TTC549 (cell line): ENCODE data around the gene FBXO41.
"Not testable (repeated sequence)": the region's sequence is repeated elsewhere in the genome, so short reads cannot be mapped to it uniquely, and the experiment has no call there.

Source experiments
- FAIRE-seq: peaks from 2 replicates; lab custom pipeline; 2012; peaks lifted over from hg19 to GRCh38; lab: Jason Lieb, UNC

Gene FBXO41

DNA sequence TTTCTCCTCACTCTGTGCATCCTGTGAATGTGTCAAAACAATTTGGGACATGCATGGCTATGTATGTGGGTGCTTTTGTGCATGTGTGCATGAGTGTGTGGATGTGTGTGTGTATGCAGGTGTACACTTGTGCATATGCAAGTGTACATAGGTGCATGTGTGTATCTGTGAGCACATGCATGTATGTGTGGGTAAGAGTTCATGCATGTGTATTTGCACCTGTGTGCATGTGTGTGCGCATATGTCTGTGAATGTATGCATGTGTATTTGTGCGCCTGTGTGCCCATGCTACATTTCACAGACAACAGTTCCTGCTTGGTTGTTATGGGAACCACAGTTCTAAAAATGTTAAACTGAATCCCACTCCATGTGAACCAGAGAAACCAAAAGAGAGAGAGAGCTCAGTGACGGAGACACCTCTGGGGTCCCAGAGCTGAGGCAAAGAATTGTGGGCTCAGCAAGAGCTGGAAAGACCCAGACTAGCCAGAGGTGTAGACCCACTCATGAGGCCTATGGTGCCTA, 1.9 kb upstream of the FBXO41 start:
- FAIRE-seq, result no peak

DNA sequence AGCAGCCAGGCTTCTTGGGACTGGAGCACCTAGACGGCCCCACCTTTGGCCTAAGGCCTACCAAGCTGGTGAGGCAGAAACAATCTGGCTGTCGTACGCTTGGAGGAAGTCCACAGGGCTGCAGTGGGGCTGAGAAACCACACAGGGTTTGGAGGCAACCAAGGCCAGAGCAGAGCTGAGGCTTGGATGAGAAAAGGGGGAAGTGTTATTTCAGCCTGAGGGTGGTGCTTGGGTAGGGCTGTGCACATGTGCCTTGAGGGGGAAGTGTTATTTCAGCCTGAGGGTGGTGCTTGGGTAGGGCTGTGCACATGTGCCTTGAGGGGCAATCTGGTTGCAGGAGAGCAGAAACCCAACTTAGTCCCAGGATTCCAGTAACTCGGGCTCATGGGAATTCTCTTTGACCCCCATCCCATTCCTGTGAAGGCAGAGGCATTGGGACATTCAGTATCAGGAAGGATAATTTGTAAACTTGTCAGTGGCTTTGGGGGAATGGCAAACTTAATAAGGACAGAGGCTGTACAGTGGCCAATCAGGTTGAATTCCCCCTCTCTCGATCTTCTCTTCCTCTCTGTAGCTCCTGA, 971 bp upstream of the FBXO41 start:
- no peak for FAIRE-seq

DNA sequence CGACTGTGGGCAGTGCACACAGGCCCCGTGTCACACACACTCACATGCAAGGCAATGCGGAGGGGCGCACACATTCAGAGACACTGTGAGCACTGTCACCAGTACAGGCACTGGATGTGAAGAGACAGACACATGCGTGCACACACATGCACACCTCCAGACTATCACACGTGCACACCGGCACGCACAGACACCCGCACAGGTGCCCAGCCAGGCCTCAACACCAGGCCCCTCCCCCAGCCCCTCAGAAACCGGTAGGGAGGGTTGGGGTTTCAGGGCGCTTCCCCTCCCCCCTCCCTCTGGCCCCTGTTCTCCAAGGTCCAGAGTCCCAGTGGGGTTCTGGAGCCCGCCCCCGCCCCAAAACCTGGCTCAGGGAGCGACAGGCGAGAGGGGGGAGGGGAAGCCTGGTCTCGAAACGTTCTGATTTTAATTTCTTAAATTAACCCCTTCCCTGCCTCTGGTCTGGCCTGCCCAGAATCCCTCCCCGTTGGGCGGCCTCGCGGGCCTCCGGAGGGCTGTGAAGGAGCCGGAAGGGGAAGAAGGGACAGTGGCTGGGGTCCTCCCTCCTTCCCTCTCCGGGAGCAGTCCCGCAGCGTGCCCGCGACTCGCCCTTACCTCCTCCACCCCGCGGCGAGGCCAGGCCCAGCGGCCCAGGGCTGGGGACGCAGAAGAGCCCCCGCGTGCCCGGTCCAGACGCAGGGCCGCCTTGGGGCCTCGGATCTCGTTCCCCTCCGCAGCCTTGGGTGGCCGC, 558 bp downstream of the FBXO41 start:
- FAIRE-seq, result no peak

DNA sequence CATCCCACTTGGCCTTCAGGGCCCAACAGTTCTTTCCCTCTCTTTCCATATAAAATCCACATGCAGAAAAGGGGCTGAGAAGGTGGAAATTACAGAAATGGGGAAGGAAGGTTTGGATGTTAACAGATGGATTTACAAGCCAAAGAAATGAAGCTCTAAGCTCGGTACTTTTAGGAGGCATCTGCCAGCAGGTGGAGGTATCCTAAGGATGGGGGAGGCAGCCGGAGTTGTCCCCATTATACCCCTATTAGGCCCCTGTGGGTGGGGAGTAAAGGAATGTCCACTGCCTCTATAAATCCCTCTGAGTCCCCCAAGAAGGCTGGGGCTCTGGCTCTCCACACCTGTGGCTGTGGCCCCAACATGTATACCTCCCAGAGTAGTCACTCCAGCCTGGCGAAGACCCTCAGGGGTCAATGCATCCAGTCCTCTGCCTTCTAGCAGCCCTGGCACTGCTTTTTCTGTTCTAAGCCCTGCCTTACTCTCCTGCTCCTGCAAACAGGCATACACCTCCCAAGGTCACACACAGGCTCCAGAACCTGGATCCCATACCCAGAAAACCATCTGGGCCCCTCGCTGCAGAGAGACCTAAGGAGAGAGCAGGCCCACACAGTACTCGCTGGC, 1.2 kb downstream of the FBXO41 start:
- FAIRE-seq, result no peak

DNA sequence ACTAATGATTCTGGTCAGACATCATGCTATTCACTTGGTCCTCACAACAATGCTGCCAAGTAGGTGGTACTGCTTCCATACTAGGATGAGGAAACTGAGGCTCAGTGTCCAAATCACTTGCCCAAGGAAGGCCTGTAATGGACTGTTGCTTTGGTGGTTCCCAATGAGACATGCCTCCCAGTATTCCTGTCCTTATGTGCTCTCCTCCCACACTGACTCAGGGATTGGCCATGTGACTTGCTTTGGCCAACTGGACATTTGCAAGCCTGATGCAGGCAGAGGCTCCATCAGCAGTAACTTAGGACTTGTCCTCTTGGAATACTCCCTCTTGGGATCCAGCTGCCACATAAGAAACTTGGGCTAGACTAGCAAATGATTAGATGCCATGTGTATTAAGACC, 3.0 kb downstream of the FBXO41 start:
- no peak for FAIRE-seq

DNA sequence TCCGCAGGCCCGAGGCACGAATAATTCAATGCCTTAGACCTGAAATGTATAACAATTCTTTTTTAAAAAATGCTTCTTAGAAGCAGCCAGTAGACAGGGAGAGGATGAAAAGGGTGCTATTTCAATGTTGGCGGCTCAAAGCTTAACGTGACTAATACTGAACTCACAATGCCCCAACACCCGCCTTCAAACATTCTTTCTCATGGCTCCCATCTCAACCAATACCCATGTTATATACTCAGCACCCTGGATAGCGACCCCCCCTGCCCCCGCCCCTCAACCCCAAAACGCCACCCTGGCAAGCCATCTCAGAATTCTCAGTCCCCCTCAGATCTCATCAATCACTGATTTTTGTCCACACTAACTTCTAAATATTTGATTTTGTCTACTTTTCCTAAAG, 4.4 kb downstream of the FBXO41 start:
- no peak for FAIRE-seq

DNA sequence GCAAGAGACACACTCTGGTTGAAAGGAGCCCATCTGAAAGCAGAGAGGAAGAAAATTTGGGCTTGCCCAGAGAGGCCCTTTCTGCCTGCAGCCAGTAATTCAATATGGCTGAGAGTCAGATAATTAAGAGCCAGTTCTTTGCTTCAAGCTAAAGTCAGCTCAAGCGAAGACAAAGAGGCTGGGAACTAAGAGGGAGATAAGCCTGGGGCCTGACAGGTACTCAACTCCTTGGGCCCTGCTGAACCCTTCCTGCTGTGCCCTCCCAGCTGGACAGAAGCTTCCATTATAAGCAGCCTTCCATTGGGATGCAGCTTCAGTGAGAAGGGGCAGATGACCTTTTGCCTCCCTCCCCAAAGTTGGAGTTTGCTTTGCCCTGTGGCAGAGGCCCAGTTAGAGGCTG, 12.0 kb downstream of the FBXO41 start:
- FAIRE-seq, result no peak

DNA sequence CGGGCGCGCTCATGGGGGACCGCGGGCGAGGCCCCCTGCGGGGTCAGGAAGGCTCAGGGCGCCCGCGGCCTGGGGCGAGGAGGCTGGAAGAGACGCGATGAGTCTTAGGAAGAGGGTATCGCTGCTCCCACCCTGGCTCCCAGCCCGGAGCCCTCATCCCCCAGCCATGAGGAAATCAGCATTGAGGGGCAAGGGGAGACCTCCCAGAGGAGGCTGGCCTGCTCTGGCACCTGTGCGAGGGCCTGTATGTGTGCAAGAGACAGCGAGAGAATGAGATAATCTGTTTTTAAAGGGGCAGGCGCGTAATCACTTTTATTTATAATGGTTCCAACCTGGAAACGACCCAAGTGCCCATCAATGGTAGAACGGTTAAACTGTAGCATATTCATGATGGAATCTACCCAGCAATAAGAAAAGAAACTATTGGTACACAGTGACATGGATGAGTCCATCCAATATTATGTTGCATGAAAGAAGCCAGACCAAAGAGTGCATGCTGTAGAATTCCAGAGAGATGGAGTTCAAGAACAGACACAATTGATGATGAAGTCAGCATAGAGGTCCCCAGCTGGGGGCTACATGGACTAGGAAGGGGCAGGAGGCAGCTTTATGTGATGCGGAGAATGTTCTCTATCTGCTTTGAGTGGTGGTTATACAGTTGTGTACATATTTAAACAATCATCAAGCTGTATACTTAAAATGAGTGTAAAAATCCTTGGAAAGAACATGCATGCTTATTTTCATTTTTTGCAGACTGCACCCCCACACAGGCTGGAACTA, 14.4 kb downstream of the FBXO41 start:
- no peak for FAIRE-seq

DNA sequence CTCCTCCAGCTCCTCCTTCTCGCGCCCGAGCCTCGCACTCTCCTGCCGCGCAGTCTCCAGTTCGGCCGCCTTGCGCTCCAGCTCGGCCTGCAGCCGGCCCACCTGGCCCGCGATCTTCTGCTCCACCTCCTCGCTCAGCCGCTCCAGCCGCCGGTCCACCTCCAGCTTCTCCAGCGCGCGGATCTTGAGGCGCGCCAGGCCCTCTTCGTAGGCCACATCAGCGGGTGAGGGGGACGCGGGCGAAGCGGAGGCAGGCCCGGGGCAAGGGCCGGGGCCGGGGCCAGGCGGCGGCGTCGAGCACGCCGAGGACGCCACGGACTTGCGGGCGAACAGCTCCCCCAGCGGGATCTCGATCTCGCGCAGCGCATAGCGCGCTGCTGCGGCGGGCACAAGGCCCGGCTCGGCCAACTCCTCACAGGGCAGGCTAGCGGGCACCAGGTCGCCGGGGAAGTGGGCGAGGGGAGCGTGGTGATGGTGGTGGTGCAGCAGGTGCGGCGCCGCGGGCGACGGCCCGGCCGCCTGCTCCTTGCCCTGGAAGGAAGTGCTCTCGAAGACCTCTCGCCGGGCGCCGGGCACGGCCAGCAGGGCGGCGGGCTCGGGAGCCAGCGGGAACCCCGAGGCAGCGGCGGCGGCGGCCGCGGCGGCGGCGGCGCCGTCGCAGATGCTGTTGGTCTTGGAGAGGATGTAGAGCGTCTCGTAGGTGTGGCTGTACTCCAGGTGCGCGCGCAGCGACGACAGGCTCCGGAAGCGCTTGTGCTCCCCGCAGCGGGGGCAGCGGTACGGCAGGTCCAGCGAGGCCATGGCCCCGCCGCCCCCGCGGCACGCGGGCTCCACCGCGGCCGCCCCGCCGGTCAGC, 15.2 kb downstream of the FBXO41 start:
- no peak for FAIRE-seq

DNA sequence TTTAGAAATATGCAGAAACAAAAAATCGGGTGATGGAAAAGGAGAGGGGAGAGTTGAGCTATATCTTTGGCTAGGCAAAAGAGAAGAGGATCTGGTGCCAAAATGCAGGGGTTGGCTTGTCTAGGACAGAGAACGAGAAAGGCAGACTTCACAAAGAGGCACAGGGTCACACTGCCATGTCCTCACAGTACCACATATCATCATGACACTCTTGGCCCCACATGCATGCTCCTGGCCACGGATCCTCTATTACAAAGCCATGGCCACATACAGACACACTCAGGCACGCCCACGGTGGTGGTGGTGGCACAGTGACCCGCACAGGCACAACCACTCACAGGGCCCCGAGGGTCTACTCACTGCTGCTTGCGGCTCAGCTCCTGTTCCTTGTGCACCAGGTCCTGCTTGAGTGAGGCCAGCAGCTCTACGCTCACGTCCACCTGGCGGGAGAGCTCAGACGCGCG, 15.9 kb downstream of the FBXO41 start:
- FAIRE-seq, result no peak

DNA sequence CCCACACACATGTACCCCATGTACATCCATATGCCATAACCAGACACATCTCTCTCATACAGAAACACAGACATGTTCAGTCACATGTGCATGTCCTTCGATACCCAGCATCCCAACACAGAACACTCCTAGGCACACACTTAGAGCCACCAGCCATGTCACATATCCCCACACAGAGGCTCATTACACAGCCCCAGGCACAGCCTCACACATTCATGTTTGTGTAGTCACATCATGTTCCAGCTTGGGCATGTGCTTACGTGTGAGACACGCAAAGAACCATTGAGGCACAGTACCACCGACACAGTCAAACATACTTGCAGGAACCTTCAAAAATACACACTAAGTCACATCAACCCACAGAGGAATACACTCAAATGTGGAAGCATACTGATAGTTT, 17.3 kb downstream of the FBXO41 start:
- no peak for FAIRE-seq

DNA sequence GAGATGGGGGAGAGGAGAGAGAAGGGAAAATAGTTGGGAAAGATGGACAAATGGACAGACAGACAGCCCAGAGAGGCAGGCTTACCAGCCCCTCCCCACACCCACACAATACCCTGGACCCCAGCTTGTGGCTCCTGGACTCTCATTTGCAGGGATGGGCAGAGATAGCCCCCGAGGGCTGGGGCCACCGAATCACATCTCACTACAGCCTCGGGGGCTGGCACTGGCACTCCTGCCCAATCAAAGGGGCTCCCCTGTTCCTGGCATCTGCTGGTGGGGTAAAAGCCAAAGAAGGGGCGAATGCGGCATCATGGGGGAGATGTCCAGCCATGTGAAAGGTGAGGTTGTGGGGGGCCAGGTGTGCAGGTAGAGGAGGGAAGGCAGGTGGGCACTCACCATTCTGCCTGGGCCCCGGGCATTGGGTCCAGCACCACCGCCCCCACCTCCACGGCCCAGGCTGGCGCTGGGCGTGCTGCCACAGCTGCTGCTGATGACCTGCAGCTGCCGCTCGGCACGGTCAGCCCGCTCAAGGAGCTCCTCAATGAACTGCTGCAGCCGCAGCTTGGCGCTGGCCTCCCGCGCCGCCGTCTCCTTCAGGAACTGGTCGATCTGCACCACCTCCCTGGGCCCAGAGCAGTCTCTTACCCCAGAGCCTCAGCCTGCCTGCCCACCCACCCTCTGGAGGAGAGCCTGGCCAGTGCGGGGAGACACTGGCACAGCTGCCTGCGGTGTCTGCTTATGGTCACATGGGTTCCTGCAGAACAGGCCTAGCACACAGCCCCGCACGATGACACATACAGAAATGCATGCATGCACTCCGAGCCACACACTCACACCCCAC, 18.0 kb downstream of the FBXO41 start:
- FAIRE-seq, result no peak

DNA sequence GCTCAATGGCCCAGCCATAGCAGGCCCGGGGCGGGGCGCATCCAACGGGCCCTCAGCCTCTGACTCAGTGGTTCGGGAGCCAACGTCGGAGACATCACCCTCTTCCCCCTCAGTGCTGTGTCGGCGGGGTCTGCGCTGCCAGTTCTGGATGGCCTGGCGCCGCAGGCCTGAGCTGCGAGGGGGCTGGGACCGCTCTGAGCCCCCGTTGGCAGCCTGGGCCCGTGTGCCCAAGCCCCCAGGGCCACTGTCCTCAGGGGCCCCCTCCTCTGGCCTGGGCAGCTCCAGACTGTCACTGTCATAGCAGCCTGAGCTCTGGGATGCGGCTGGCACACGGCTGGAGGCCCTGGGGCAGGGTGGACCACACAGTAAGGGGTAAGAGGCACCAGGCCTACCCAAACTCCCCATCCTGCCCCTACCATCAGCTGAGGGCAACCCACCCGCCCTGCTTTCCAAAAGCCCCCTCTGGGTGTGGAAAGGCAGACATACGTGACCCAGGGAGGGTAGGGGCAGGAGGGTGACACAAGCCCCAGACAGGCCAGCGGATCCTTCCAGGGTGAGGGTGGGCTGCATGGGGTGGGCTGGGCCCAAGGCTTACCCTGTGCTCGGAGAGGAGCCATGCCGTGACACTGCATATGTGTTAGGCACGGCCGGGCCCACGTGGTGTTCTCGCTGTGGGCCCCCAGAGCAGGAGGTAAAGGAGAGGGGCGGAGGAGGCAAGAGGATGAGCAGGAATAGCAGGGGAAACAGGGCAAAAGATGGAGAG, 18.8 kb downstream of the FBXO41 start:
- no peak for FAIRE-seq

DNA sequence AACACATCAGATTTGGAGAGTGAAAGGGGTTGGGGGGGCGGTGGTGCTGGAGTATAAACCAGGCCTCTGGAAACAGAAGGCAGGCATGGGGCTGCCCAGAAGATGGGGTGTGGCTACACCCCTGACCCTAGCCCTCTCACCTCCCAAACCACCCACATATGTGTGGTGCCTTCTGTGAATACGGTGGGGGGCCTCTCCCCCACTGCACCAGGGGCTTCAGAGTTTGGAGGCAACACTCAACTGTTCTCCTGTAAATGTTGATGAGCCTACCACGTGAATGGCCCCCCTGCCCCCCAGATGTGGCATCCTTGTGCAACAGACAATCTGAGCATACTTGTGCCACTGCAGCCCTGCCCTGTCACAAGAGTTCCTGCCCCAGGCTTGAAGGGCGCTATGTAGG, 19.5 kb downstream of the FBXO41 start:
- no peak for FAIRE-seq

DNA sequence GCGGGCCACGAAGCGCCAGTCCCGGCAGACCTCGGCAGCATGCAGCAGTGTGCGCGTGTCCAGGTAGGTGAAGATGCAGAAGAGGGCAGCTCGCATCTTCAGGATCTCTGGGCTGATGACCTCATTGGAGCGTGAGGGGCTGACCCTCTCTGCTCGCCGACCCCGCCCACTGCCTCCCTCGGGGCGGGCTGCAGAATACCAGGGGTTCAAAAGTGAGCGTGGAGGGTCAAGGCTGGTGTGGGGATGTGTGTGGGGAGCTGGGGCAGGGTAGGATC, 20.0 kb downstream of the FBXO41 start:
- no peak for FAIRE-seq

DNA sequence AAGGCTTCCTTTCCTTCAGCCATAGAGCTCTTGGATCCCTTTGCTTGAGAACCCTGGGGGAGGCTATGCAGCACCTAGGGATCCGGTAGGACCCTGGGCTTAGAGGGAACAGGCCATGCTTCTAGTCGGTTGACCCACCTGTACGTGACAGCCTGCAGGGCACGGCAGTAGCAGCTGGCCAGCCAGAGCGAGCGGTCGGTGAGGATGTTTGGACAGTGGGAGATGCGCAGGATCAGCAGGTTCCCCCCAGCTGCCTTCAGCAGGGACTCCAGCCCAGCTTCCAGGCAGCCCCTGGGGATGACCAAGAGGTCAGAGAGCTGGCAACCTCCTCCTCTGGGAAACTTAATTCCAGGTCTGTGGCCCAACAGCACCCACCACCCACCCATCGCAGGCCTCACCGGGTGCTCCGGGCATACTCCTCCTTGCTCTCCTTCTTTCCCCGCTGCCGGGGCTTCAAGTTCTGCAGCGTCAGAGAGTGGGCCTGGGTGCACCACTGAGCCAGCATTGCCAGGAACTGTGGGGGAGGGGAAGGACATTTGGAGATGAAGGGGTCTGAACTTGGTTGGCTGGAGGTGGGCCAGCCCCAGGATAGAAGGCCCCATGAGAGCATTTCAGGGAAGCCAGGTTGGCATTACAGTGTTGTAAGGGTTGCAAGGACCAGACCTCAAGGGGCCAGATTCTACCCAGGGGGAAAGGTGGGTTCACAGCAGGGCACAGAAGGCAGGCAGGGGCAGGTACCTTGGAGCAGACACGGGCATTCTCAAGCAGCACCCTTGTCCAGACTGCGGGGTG, 20.5 kb downstream of the FBXO41 start:
- FAIRE-seq, result no peak

DNA sequence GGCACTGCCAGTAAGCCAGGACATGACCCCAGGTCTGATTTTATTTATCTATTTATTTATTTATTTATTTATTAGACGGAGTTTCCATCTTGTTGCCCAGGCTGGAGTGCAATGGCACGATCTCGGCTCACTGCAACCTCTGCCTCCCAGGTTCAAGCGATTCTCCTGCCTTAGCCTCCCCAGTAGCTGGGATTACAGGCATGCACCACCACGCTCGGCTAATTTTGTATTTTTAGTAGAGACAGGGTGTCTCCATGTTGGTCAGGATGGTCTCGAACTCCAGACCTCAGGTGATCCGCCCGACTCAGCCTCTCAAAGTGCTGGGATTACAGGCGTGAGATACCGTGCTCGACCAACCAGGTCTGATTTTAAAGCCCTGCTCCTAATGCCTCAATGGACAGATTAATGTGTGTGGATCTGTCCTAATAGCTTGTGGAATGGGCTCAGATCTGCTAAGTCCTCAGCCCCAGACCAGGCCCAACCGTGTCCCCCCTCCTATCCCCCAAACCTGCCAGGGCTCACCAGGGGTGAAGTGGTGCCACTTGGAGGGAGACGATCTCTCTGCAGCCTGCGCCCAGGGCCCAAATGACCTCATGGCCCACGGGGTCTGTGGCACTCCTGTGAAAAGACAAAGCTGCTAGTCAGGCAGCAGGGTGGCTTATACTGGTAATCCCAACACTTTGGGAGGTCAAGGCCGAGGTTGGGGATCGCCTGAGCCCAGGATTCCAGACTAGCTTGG, 21.4 kb downstream of the FBXO41 start:
- not testable (repeated sequence) for FAIRE-seq

DNA sequence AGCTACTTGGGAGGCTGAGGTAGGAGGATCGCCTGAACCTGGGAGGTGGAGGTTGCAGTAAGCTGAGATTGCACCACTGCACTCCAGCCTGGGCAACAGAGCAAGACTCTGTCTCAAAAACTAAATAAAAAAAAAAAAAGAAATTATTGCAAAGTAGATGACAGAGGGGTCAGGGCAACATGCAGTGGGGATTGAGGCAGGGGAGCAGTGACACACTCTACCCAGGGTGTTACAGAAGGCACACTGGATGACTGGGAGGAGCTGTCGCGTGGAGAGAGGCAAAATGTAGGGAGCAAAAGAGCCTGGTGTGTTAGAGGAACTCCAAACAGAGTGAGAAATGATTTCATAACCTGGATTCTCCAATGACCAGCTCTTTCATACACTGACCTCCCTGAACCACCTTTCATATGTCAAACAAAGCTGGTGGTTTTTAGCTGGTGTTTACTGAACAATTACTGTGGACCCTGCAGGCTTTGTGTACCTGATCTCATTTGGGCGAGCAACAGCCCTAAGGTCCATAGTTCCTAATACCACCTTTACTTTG, 22.1 kb downstream of the FBXO41 start:
- FAIRE-seq, result no peak
